ENCODE data around the gene TBC1D9B. TPM values are rescaled to one million over a fixed set of nuclear protein-coding genes. Genes with fewer than 3 reads are reported as not detected.

TBC1D9B gene
- total RNA-seq, 1 experiment from 2014 or later, result 70.9 TPM

GRCh38 chr5:179955062-179955461 is 47.4 kb upstream of the TBC1D9B start:
- Mint-ChIP-seq H3K9me3 (peaks cover 7% of the 10 kb centered on the region; the same call in 1 of the 2 replicates), H3K27me3 (ENCODE audit: low read depth) (no peaks in the 10 kb centered on the region), H3K4me1 (no peaks in the 10 kb centered on the region), H3K27ac (no peak overlapping the region), H3K4me3 (no peak overlapping the region), H3K36me3 (peaks cover 17% of the 10 kb centered on the region)
- TF ChIP-seq ZNF219 (CRISPR knock-in tag; IDR thresholded peaks at IDR 0.05; ENCODE audit: borderline replicate concordance), result no peak
- TF ChIP-seq EMX1 (CRISPR knock-in tag; IDR thresholded peaks at IDR 0.05), result no peak
- TF ChIP-seq CREB1 (CRISPR knock-in tag; IDR thresholded peaks at IDR 0.05), result no peak
- TF ChIP-seq CDX4 (CRISPR knock-in tag; IDR thresholded peaks at IDR 0.05; ENCODE audit: borderline replicate concordance), result no peak
- TF ChIP-seq MXD4 (CRISPR knock-in tag; IDR thresholded peaks at IDR 0.05; ENCODE audit: borderline replicate concordance), result no peak
- no peak for TF ChIP-seq GTF2I (CRISPR knock-in tag; conservative IDR thresholded peaks at IDR 0.05)
- TF ChIP-seq AR (CRISPR knock-in tag; IDR thresholded peaks at IDR 0.05), result no peak
- TF ChIP-seq ZNF396 (CRISPR knock-in tag; IDR thresholded peaks at IDR 0.05; ENCODE audit: borderline replicate concordance), result no peak
- no peak for TF ChIP-seq SP1 (CRISPR knock-in tag; conservative IDR thresholded peaks at IDR 0.05)
- TF ChIP-seq ARID4B (CRISPR knock-in tag; IDR thresholded peaks at IDR 0.05; ENCODE audit: borderline replicate concordance), result no peak
- DNase-seq (ENCODE audit: low spot score), result no peak
- ChIA-PET POLR2A (no interaction called here), CTCF (interaction anchor here (1.8 kb wide), 1 partner anchor 20 kb away, joined by 3 read pairs; no protein-coding TSS in a partner anchor)
- ATAC-seq, result no peak

- TF ChIP-seq ZSCAN18 (CRISPR knock-in tag; IDR thresholded peaks at IDR 0.05) (no peak), NR3C1 (CRISPR knock-in tag; conservative IDR thresholded peaks at IDR 0.05; ENCODE audit: low read depth) (no peak), SP1 (CRISPR knock-in tag; conservative IDR thresholded peaks at IDR 0.05) (no peak), TEAD4 (CRISPR knock-in tag; IDR thresholded peaks at IDR 0.05) (no peak), ZNF138 (CRISPR knock-in tag; conservative IDR thresholded peaks at IDR 0.05) (no peak)
- Mint-ChIP-seq H3K27me3 (ENCODE audit: low read depth) (no peaks in the 10 kb centered on the region), H3K27ac (no peak overlapping the region), H3K4me3 (no peak overlapping the region), H3K36me3 (peaks cover 17% of the 10 kb centered on the region), H3K4me1 (no peaks in the 10 kb centered on the region), H3K9me3 (peaks cover 7% of the 10 kb centered on the region; the same call in 1 of the 2 replicates)
- ChIA-PET CTCF (interaction anchor here (1.8 kb wide), 1 partner anchor 21 kb away, joined by 3 read pairs; no protein-coding TSS in a partner anchor), POLR2A (no interaction called here)
- no peak for DNase-seq (ENCODE audit: low spot score)
- ATAC-seq, result no peak
Observed at GRCh38 chr5:179954434-179954833, 46.7 kb upstream of the TBC1D9B start.
